Measurements from ENCODE around the gene SNX14. TPM values are rescaled to one million over a fixed set of nuclear protein-coding genes. Genes with fewer than 3 reads are reported as not detected.
"Not testable (repeated sequence)": the region's sequence is repeated elsewhere in the genome, so short reads cannot be mapped to it uniquely, and the experiment has no call there.

The SNX14 gene, protein sequence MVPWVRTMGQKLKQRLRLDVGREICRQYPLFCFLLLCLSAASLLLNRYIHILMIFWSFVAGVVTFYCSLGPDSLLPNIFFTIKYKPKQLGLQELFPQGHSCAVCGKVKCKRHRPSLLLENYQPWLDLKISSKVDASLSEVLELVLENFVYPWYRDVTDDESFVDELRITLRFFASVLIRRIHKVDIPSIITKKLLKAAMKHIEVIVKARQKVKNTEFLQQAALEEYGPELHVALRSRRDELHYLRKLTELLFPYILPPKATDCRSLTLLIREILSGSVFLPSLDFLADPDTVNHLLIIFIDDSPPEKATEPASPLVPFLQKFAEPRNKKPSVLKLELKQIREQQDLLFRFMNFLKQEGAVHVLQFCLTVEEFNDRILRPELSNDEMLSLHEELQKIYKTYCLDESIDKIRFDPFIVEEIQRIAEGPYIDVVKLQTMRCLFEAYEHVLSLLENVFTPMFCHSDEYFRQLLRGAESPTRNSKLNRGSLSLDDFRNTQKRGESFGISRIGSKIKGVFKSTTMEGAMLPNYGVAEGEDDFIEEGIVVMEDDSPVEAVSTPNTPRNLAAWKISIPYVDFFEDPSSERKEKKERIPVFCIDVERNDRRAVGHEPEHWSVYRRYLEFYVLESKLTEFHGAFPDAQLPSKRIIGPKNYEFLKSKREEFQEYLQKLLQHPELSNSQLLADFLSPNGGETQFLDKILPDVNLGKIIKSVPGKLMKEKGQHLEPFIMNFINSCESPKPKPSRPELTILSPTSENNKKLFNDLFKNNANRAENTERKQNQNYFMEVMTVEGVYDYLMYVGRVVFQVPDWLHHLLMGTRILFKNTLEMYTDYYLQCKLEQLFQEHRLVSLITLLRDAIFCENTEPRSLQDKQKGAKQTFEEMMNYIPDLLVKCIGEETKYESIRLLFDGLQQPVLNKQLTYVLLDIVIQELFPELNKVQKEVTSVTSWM
- total RNA-seq = 74.7 TPM

DNA sequence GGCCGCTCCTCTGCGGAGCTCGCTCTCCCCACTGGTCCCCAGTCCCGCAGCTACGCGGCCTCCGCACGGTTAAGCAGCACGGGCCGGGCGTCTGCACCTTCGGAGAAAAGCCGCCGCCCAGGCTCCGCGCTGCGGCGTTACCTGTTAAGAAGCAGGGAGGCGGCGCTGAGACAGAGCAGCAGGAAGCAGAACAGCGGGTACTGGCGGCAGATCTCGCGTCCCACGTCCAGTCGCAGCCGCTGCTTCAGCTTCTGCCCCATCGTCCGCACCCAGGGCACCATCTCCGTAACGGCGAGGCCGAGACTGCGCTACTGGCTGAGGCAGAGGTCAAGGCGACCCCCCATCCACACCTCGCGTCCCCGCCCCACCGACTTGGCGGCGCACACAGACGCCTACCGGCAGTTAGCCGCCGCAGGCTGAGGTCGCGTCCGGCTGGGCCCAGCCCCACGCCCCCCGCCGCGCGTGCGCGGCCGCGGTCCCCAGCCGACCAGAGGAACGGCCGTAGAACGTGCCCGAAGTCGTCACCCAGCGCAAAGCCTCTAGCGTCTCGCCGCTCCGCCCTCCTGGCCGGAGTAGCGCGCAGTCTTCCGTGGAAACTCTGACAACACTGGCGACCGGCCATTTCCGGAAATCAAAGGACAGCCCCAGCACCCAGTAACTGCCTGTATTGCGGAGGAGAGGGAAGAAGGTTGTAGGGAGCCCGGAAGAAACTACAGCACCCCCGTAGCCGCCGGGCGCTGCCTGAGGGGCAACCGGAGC is at the start of gene SNX14:
Gene SNX14 (minus strand): TSS at position 421 of the 759 bp plus-strand sequence. CDS start 140 bp downstream, at position 281.
- peak; percentile 96 for DNase-seq

DNA sequence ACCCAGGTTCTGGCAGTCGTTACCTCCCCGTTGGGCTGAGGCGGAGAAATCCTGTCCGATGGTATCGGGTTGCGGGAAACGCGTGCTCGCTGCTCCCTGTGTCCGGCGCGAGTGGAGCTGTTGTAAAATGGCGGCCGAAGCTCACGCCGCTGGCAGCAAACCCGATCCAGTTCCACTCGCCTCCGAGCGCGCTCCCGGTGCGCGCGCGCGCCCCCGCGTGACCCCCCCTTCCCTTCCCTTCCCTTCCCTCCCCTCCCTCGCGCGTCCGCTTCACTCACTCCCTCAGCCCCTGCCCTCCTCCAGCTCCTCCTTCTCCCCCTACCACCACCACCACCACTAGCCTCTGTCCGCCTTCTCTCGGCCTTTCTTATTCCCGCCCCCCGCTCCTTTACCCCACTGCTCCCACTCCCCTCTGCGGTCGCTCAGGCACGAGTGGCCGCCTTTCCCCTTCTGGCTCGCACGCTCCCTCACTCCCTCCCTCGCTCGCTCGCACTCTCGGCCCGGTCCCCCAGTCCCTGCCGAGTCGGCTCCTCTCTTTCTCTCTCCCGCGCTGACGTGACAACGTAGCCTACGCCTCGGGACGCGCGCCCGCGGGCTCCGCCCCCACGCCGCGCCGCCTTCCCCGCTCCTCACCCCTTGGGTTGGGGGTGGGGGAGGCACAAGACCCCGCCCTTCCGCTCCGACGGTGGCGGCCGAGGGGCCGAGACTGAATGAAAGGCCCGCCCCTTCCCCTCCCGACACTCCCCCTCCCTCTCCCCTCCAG is 49.3 kb upstream of the SNX14 start, which contains the start of gene SYNCRIP:
Gene SYNCRIP (minus strand): TSS at position 113 of the 763 bp plus-strand sequence. CDS start 1,447 bp downstream, outside the sequence.
- DNase-seq = peak; percentile 99

DNA sequence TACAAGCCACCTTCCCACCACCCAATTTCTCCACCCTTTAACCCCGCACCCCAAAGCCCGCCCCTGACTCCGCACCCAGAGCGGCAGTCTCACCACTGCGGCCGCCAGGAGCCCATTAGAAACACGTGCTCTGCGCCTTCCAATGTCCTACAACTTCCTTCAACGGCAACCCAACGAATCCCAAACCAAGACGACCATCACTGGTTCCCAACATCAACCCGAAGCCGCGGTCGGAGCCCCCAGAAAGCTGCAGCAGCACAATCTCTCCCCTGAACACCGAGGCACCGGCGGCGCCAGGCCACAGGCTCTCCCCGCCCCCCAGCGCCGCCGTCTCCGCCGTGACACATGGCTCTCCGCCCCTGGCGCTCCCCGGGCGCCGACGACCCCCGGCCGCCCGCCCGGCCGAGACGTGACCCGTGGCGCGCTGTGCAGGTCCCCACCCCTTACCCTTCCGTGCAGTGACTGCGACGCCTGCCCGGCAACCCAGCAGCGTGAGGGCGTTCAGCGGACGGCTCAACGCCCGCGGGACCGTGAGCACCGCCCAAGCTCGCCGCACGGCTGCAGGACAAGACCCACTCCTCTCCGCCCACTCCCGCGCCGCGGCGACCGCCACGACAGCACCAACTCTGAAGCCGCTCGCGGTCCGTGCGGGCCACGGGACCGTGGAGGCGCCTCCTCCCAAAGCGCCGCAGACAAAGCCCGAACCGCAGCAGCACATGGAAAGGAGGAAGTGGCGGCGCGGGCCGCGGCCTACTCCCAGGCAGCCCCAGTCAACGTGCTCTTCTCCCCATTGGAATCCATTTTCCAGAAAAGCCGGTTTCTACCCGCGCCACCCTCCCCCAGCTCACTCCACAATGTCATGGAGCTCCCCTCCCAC is 48.5 kb upstream of the SNX14 start:
- DNase-seq = peak; percentile 71

DNA sequence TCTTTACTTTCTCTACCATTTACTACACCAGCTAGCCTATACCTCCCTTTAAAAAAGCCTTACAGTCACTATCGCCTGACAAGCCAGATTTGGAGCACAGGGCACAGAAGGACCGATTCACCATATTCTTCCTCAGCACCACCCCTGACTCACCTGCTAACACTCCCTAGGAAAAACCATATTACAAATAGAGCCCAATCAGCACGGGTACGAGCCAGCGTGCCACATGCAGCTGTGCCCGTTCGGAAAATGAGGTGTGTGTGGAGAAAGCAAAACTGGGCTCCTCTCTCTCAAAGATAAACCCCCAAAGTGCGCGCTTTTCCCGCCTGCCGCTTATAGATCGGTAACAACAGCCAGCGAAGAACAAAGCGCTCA is 47.9 kb upstream of the SNX14 start:
- DNase-seq = no peak

DNA sequence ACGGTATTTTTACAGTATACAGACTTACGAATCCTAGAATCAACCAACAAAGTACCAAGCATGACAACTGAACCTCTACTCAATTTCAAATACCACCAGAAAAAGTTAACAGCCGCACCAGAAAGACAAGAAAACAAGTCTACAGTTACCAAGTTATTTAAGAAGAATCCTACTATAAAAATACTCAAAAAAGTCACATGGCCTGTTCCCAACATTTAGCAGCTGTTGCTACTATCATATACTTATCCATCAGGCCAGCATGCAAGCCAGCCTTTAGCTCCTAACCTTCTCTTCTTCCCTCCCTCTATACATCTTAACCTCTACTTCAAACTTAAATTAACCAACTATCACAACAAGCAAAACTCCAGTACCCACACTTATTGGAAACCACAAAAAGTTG is 47.2 kb upstream of the SNX14 start:
- DNase-seq = peak; percentile 52

DNA sequence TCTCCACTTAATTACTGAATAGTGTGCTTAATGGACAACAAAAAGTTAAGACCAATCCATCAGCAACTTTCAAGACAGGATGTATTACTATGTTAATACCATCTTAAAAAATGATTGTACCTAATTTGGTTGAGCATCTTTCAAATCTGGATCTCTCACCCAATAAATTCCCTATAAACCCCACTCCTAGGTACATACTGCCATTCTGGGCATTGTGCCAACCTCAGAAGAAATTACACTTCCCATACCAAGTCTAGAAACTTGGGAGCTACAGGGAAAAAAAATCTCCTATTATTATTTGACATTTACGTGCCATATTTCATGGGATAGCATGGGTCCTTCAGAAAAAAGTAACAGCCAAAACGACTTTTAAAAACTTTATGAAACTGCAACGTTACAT is 43.9 kb upstream of the SNX14 start:
- no peak for DNase-seq

DNA sequence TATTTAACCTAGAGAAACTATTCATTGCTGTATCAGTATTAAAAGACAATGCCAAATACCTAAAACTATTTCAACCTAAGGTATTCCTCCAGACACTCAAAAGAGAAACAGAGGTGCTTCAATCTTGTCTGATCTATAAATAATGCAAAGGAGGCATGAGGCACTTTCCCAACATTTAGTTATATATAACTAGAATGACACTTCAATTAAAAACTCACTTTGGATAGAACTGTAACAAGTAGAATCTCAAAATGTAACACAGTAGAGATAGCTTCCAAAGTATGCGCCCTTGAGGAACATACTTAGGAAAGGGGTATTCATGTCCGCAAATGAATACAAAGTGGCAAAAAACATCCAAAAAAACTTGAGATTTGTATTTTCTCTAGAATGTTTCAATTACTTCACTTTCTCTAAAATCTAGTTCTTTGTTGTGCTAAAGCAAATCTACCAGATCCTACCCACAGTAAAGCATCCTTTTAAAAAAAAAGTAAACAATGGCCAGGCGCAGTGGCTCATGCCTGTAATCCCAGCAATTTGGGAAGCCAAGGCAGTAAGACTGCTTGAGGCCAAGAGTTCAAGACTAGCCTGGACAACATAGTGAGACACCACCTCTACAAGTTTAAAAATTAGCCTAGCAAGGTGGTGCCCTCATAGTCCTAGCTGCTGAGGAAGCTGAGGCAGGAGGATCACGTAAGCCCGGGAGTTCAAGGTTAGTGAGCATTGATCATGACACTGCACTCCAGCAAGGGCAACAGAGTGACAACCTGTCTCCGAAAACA is 38.7 kb upstream of the SNX14 start:
- DNase-seq = no peak

DNA sequence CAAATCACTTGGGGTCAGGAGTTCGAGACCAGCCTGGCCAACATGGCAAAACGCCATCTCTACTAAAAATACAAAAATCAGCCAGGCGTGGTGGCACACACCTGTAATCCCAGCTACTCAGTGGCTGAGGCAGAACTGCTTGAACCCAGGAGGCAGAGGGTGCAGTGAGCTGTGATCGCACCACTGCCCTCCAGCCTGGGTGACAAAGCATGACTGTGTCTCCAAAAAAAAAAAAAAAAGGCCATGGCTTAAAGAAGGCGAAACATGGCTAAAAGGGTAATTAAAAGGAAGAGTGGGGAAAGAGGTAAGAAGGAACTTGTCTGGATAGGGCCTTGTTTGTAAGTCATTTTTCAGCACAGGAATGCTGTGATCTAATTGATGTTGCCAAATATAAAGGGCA is 37.5 kb upstream of the SNX14 start:
- not testable (repeated sequence) for DNase-seq

DNA sequence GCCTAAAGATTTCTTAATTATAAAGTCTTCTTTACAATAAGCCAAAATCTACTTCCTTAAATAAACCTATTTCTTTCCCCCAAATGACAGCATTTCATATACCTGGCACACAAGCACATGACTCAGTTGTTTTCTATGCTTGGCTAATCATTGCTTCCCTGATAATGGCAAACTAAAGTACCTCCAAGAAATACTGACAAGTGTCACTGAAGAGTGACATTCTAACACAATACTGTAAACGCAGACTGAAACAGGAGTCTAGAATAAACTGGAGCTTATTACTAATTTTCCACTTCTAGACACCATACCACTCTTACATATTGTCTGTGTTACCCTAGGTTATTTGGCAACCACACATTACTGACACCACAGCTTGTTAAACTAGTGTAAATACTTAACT is 34.7 kb upstream of the SNX14 start:
- no peak for DNase-seq

DNA sequence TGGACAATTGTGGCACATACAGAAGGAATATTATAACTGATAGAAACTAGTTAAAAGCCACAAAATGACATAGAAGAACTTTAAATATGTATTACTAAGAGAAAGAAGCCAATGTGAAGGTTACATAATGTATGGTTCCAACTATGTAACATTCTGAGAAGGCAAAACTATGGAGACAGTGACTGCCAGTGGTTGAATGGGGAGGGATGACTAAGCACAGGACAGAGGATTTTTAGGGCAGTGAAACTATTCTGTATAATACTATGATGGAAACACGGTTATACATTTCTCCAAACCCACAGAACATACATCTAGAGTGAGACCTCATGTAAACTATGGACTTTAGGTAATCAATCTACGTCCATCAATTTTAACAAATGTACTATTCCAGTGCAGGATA is 26.6 kb upstream of the SNX14 start:
- no peak for DNase-seq

DNA sequence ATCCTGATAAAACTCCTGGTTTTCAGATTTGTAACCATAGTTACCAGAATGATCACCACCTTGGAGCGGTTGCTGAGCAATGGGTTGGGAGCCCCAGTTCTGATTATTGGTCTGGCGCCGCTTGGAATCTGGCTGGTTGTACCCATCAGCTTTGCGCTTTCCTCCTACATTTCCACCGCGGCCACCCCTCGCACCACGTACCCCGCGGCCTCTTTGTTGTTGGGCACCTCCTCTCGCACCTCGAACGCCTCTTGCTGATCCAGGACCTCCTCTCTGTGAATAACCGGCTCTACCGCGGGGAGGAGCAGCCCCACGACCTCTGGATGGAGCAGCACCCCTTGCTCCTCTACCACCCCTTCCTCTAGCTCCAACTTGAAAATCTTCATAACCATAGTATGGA is 21.1 kb upstream of the SNX14 start:
- no peak for DNase-seq

DNA sequence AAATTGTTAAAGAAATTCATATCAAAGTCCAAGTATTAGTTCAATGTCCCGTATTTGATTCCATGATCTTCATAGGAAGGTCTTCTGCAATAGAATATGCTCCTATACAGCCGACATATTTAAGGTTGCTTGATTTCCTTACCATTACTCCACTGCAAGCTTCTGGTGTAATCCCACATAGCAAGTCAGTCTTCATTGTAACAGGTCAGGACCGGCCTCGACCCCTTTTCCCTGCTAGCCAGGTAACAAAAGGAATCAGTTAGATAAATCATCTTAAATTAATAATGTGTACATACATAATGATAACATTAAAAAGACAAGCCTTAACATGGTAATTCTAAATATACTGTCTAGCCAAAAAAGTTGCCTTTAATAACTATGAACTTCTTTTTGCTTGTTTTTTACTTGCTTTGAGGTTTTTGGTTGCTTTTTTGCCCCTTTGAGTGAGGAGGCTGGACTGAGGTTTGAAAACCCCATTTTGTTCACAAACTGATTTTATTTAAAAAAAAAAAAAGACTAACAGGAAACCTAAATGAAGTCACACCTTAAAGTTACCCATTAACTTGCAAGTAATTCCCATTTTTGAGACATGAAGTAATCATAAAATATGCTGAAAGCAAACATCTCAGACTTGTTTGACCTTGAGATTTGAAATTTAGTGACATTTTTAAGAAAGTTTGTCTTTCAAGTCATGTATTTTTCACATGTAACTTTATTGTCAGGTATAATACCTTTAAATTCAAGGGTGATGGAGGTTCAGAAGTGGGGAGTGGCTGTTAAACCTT is 19.2 kb upstream of the SNX14 start:
- no peak for DNase-seq

DNA sequence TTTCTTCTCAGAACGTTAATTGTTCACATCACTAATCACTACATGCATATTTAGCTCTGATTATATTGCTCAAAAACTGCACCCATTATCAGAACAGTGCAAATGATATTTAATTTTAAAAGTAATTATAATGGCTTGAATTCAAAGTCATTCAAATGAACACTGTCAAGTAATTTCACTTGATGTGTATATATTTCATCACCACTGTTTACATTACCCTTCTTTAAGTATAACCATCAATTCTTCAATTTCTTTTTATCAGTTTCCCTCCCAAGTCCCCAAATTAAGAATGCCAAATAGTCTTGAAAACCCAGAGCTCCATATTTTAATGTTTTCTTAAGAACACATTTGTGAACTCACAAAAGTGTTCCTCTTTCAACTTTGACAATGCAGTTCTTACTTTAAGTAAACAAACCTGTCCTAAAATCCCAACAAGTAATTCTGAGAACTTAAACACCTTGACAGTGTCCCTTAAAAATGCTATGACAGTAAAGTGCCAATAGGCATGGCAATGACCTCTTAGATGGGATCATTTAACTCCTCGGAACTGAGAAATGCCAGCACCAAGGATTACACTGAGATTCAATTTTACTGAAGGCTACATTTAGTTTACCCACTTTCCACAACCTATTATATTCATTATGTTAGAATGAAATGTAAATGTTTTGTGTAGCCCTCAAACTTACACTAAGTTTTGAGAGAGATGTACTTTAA is 16.7 kb upstream of the SNX14 start:
- DNase-seq = no peak

DNA sequence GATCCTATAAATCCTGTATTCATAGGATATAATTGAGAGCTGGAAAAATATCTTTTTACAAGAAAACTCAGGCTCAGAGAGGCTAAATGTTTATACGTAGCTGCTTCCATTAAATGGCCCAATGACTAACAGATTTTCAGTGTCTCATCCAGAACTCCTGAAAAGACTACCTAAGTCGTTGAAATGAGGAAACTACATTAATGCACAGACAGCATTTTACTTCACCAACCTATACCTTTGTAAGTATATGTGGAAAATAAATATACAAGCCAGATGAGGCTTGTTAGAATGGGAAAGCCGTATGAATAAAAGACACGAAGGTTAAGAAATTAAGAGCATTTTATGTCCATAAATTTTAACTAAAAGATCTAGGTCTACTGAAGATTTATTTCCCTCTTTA is 8.4 kb upstream of the SNX14 start:
- DNase-seq = no peak

DNA sequence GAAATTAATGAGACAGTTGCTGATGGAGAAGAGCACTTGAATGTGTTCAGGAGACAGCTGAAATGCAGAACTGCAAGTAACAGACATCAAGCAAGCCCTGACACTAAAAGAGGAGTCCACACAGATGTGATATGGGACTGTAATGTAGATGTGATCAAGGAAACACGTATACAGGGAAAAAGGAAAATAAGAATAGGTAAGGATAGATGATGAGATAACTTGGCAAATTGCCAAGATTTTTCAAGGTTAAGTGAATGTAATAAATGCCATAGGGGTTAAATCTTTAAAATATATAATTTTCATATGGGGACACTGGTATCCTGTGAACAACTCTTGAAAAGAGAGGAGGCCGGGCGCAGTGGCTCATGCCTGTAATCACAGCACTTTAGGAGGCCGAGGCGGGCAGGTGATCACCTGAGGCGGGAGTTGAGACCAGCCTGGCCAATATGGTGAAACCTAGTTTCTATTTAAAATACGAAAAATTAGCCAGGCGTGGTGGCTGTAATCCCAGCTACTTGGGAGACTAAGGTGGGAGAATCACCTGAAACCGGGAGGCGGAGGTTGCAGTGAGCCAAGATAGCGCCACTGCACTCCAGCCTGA is 7.2 kb upstream of the SNX14 start:
- DNase-seq = no peak

DNA sequence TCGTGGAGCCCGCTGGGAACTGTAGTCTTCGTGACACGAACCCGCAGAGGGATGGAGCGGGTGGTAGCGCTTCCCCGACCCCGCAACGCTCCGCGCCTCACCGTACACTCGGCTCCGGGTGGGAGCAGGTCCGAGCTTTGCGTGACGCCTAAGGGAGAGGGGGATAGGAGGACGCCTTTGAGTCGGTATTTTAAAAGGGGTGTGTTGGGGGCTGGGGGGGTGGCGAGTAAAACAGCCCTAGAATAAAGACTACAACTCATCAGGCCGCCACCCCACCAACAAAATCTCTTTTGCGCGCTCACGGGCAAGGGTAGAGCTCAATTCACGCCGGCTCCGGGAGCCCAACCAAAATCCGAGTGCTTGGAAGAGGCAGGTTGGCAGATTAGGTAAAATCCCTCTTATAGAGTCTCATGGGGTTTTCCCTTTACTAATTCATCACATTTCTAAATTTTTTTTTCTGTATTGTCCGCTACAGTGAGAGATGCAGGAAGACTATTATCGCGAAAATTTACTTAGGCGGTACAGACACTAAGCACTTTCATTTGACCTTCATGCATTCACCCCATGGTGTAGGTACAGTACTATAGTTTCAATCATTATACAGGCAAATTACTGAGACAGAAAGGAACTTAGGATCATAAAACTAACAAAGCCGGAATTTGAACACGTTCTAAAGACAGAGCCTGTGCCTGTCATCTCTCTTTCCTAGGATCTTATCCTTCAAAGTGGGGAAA is 706 bp upstream of the SNX14 start:
- DNase-seq = peak; percentile 58

DNA sequence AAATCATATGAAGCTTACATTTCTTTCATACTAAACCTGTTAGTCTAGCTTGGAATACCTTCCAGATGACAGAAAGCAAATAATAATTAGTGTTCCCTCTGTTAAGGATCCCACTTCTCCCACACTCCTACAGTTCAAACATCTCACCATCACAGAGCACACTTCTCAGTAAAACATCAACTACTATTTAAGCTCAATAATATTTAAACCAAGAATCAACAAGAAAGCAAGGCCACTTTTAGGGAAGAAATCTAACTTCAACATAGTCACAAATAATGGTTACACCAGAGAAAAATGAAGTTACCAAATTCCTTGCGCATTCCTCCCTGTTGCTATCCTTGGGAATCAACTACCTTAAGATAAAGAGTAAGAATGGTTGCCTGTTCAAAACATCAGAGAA is 1.6 kb downstream of the SNX14 start:
- DNase-seq = no peak
